Cardiac muscle cell (in vitro differentiated cells and primary cell): ENCODE measurements around the gene NCAM2. TPM values are rescaled to one million over a fixed set of nuclear protein-coding genes. Genes with fewer than 3 reads are reported as not detected.

Experiments
- DNase-seq, 2 donors: peaks; one replicate each; pipeline versions ENCODE4 v3.0.0 to v3.0.0-alpha.2; 2010 to 2017; ENCODE audit warnings: low read depth in 1 of 2, low spot score in 1 of 2
- H3K27ac ChIP-seq: fragments of 200-600 bp; sonication (generic); 2 replicates; pipeline ENCODE4 v1.5.1; 2016
- H3K27me3 ChIP-seq: fragments of 200-600 bp; sonication (generic); 2 replicates; pipeline ENCODE4 v1.6.0; 2016; ENCODE audit warnings: control low read depth
- H3K36me3 ChIP-seq: fragments of 200-600 bp; sonication (generic); 2 replicates; pipeline ENCODE4 v1.5.1; 2016; ENCODE audit warnings: control low read depth
- H3K4me1 ChIP-seq: fragments of 200-600 bp; sonication (generic); 2 replicates; pipeline ENCODE4 v1.8.1; 2017; ENCODE audit warnings: low read depth, mild to moderate bottlenecking, mixed run types
- H3K4me3 ChIP-seq: fragments of 200-600 bp; sonication (generic); 2 replicates; pipeline ENCODE4 v1.5.1; 2016; ENCODE audit warnings: mild to moderate bottlenecking
- H3K9me3 ChIP-seq: fragments of 200-600 bp; sonication (generic); 2 replicates; pipeline ENCODE4 v1.5.1; 2017; ENCODE audit warnings: low read depth, mild to moderate bottlenecking, control low read depth
- polyA plus RNA-seq: library from polyadenylated mRNA; unstranded; fragments of >200 nt; fragmentation: Nextera tagmentation; extraction: Ambion mirVana; gene quantifications from 2 replicates; pipeline ENCODE4 v1.2.1, GENCODE V29; 2016
- total RNA-seq: library from RNA; depleted of rRNA; stranded (reverse); fragments of >200 nt; gene quantifications from 2 replicates; pipeline ENCODE4 v1.2.3, GENCODE V29; 2016
- TF ChIP-seq, protein P1 (sequence below): IDR thresholded peaks from 2 replicates; pipeline ENCODE4 v1.5.1; 2012; ENCODE audit warnings: low read depth, mild to moderate bottlenecking, low read length

NCAM2 gene
- total and polyA plus RNA-seq, 2 experiments from 2014 or later = 0.45 to 2.6 TPM

DNA sequence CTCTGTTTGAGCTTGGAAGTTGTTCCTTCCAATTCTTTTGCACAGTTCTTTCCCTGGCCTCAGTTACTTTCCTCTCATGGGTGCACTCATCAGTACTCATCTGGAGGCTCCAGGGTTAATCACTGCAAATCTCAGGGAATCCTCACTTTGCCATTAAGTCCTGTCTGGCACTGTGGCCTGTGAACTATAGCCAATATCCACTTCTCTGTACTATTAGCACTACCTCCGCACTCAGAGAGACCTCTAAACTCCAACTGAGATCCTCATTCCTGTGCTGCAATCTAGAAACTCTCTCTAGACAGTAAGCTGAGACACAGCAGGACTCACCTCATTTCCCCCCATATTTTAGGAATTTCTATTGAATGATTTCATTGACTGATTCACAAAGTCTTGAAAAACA, 311.3 kb downstream of the NCAM2 start:
- Histone ChIP-seq H3K36me3 (no peaks in the 10 kb centered on the region), H3K27me3 (no peaks in the 10 kb centered on the region)
- TF ChIP-seq, protein P1, sequence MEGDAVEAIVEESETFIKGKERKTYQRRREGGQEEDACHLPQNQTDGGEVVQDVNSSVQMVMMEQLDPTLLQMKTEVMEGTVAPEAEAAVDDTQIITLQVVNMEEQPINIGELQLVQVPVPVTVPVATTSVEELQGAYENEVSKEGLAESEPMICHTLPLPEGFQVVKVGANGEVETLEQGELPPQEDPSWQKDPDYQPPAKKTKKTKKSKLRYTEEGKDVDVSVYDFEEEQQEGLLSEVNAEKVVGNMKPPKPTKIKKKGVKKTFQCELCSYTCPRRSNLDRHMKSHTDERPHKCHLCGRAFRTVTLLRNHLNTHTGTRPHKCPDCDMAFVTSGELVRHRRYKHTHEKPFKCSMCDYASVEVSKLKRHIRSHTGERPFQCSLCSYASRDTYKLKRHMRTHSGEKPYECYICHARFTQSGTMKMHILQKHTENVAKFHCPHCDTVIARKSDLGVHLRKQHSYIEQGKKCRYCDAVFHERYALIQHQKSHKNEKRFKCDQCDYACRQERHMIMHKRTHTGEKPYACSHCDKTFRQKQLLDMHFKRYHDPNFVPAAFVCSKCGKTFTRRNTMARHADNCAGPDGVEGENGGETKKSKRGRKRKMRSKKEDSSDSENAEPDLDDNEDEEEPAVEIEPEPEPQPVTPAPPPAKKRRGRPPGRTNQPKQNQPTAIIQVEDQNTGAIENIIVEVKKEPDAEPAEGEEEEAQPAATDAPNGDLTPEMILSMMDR = no peak

DNA sequence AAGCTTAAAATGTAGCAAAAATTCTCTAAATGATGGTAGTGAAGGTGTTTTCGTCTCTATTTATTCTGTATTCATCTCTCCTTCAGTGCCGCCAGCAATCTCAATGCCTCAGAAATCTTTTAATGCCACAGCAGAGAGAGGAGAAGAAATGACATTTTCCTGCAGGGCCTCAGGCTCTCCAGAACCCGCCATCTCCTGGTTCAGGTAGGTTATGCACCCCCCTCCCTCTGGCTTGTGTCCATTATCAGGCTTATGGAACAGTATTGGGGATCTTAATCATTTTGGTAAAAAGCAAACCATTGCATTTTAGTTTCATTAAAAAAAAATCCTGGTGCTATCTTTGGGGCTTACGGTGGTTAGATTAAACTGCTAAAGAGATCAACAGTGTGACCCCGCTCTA, 326.1 kb downstream of the NCAM2 start:
- TF ChIP-seq, protein P1 = no peak
- DNase-seq = peak in 1 of 2 donors; percentile 6
- H3K4me1 ChIP-seq = no peaks in the 10 kb centered on the region
- no peaks in the 10 kb centered on the region for H3K9me3 ChIP-seq
- H3K27ac ChIP-seq = no peak overlapping the region
- H3K4me3 ChIP-seq = no peak overlapping the region
- H3K36me3 ChIP-seq = no peaks in the 10 kb centered on the region
- no peaks in the 10 kb centered on the region for H3K27me3 ChIP-seq

More for the DNA sequence above, 311.3 kb downstream of the NCAM2 start:
- Histone ChIP-seq H3K27ac (no peak overlapping the region), H3K4me1 (no peaks in the 10 kb centered on the region), H3K4me3 (no peak overlapping the region), H3K9me3 (no peaks in the 10 kb centered on the region)
- no peak for DNase-seq

DNA sequence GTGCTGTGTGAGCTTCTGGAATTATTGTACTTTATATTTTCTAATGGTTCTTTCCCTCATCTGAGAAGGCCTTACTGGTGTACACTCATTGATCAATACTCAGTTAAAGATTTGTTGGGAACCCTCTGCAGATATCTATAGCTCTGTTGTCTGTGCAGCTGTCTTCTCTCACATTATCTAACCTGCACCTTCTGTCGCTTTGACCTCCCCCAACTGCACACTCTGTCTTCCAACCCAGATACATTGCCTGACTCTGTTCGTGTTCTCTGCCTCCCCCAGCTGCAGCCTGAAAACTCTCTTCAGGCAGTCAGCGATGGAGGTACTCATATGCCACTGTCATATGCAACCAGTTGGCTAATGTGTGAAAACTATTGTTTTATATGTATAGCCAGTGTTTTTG, 334.3 kb downstream of the NCAM2 start:
- no peak overlapping the region for H3K27ac ChIP-seq
- no peak overlapping the region for H3K4me3 ChIP-seq
- no peaks in the 10 kb centered on the region for H3K4me1 ChIP-seq
- no peaks in the 10 kb centered on the region for H3K9me3 ChIP-seq
- TF ChIP-seq, protein P1 = no peak
- no peak for DNase-seq
- H3K36me3 ChIP-seq = no peaks in the 10 kb centered on the region
- H3K27me3 ChIP-seq = no peaks in the 10 kb centered on the region

DNA sequence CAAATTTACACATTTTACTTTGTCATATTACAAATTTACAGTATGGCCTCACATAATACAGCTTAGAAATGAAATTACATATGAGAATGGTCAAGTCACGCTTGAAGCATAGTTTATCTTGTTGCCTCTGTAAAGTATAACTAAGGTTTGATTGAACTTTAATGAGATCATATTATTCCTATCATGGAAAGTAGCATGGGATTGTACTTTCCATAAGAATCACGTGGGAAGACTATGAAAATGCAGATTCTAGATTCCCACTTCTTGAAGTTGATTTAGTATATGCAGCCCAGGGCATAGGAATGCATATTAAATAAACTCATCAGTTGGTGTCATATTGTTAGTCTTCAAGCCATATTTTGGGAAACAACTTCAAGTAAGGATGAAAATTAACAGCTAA, 342.8 kb downstream of the NCAM2 start:
- Histone ChIP-seq H3K27ac (no peak overlapping the region), H3K27me3 (no peaks in the 10 kb centered on the region), H3K4me1 (no peaks in the 10 kb centered on the region), H3K4me3 (no peak overlapping the region), H3K9me3 (no peaks in the 10 kb centered on the region), H3K36me3 (no peaks in the 10 kb centered on the region)
- no peak for DNase-seq
- TF ChIP-seq, protein P1 = no peak

DNA sequence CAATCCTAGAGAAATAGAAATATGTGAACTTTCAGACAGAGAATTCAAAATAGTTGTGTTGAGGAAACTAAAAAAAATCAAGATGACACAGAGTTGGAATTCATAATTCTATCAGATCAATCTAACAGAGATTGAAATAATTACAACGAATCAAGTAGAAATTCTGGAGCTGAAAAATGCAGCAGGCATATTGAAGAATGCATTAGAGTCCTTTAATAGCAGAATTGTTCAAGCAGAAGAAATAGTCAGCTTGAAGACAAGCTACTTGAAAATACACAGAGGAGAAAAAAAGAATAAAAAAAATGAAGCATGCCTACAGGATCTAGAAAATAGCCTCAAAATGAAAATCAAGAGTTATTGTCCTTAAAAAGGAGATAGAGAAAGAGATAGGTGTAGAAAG, 347.1 kb downstream of the NCAM2 start:
- Histone ChIP-seq H3K4me1 (no peaks in the 10 kb centered on the region), H3K27ac (no peak overlapping the region), H3K36me3 (no peaks in the 10 kb centered on the region), H3K27me3 (no peaks in the 10 kb centered on the region), H3K4me3 (no peak overlapping the region), H3K9me3 (no peaks in the 10 kb centered on the region)
- no peak for DNase-seq
- TF ChIP-seq, protein P1 = no peak

DNA sequence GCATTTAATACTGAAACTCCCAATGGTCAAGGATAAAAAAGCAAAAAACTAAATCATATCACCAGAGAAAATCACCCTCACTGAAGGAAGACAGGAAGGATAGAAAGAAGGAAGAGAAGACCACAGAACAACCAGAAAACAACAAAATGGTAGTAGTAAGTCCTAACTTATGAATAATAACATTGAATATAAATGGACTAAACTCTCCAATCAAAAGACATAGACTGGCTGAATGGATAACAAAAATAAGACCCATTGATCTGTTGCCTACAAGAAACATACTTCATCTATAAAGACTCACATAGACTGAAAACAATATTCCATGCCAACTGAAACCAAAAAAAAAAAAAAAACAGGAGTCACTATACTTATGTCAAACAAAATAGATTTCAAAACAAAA, 347.7 kb downstream of the NCAM2 start:
- Histone ChIP-seq H3K9me3 (no peaks in the 10 kb centered on the region), H3K4me1 (no peaks in the 10 kb centered on the region), H3K36me3 (no peaks in the 10 kb centered on the region), H3K4me3 (no peak overlapping the region), H3K27me3 (no peaks in the 10 kb centered on the region), H3K27ac (no peak overlapping the region)
- TF ChIP-seq, protein P1 = no peak
- DNase-seq = no peak
